ENCODE measurements around the gene NRP1.

The NRP1 gene

DNA sequence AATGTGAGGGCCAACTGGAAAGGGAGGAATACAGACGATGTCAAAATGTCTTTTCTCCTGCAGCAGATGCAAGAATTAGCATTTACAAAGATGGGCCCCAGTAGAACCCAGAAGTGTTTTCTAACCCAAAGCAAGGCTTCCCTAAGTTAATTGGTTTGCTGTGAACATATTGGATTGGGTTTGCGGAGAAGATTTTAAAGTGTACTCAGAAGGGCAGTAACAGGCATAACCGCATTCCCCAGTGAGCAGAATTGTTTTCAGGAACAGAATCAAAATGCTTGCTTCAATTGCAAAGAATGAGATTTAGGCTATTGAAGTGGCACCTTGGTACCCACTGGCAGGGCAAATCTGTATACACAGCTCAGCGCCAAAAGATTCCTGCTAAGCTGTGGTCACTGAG lies 78.0 kb downstream of the NRP1 start:
- DNase-seq: no peak

- no peak for DNase-seq
Measured at GRCh38 chr10:33254556-33255160, 79.8 kb downstream of the NRP1 start.

GRCh38 chr10:33253411-33253810 lies 81.1 kb downstream of the NRP1 start:
- no peak for DNase-seq

- no peak for DNase-seq
Measured at GRCh38 chr10:33252794-33253203, 81.7 kb downstream of the NRP1 start.

- no peak for DNase-seq
Measured at GRCh38 chr10:33252324-33252723, 82.1 kb downstream of the NRP1 start.

DNA sequence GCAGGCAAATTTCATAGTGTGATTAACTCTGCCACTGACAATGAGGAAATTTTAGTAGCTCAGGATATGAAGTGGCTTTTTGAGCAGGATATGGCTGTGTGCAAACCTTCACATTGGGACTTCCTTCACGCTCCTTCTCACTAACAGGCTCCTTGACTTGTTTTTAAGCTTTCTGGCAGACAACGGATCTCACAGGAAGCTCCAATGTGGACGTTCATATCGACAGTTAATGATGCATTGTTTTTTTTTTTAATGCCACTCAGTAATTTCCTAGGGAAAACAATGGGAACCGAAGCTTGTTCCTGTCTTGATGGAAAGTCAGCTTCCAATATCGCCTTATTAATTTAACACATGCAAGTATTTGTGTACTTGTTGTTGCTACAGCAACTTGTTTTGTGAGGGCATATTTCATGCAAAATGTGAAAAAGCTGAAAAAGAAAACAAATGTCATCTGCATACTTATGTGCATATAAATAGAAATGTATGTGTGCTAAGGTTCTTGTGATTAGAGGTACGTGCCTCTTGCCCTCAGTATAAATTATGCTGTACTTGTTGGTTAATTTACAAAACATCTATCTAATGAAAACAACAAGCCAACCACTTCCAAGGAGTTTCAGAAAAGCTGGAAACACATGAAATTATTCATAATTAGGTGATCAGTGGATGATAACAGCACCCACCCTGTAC lies 84.7 kb downstream of the NRP1 start:
- no peak for DNase-seq

- DNase-seq: no peak
Measured at GRCh38 chr10:33249137-33249536, 85.3 kb downstream of the NRP1 start.

DNA sequence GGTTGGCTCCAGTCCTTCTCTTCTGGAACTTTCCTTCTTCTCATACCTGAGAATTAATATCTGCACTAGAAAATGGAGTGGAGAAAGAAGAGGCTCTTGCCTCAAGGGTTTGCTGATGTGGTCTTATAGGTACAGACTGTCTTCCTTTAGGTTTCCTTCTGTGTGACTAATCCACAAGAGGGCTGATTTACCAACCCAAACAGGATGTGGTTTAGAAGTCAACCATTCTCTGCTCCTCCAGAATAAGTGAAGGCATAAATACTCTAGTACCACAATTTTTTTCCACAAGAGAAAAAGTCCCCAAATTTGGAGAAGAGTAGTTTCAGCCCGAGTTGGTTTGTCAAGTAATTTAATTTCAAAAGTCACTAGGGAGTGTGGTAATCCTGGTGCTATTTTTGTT lies 85.8 kb downstream of the NRP1 start:
- no peak for DNase-seq

DNA sequence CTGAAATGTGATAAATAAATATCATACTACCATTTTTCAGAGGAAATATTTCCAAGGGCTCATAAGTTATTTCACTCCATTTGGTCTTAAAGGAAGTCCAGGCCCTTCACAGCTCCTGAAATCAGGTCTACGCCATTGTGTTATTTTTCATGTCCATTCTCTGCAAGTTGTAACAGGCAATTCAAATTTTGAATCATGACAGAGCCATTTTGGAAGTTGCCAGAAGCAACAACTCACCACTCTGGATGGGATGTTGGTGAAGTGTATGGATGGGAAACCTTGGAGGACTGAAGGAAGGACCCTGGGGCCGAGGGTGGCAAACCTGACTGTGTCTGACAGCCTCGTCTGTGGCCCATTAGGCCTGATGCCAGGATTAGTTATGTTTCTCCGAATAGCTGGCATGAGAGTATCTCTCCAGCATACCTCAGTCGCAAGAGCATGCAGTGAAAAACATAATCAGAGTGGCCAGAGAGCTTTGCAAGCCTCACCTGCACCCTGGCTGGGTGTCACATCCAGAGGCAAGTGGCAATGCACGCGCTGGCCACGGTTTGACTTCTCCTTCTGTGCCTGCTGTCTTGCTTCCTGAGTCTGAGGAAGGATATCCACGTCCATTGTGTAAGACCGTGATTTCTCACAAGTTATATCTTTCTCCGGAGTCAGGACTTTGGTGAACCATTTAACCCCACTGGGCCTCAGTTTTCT lies 87.1 kb downstream of the NRP1 start:
- DNase-seq: no peak

GRCh38 chr10:33245343-33245742 lies 89.1 kb downstream of the NRP1 start:
- DNase-seq: no peak

- no peak for DNase-seq
Measured at GRCh38 chr10:33244354-33244967, 90.0 kb downstream of the NRP1 start.

DNA sequence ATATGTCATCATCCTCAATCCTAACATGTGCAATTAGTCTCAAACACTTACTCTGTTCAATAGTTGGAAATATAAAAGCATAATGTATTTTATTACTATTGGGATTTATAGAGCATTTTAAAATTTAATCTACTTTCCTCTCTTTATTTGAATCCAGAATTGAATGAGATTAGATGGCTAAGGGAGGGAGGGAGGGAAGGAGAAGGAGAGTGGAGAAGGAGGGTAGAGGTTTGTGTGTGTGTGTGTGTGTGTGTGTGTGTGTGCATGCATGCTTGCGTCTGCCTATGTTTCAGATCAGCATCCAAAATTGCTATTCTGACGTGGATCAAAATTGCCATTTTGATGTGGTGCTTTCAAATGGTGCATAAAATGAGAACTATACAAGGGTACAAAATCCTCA lies 90.8 kb downstream of the NRP1 start:
- DNase-seq: no peak

DNA sequence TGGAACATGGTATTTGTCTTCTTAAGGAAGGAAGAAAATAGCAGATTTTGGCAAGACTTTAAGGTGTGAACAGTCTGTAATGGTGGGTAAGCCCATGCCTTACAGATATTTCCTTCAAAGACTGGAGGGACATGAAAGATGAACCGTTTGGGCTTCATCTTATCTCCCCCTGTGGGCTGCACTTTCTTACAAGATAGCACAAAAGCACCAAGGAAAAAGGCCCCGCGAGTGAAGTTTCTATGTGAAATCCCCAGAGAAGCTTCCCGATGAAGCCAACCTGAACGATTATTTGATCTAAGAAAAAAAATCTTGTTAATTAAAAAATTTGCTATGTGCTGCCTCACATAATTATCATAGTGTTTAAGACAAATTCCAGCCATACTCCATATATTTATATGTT lies 91.5 kb downstream of the NRP1 start:
- no peak for DNase-seq

DNA sequence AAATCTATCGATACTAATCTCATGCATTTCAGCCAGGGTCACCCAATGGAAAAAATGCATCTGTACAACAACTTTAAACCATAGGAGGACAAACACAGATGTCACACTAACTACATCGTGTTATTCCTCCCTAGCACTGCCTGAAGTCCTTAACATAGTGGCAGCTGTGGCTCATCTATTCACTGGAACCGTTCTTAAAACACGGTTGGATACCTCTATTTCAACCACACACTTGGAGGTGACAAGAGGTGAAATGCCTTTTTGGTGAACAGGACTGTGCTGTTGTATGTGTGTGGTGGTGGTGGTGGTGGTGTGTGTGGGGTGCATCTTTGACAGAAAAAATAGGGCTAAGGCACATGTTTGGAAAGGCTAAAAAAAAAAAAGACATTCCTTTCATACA lies 93.1 kb downstream of the NRP1 start:
- peak; percentile 4 for DNase-seq

DNA sequence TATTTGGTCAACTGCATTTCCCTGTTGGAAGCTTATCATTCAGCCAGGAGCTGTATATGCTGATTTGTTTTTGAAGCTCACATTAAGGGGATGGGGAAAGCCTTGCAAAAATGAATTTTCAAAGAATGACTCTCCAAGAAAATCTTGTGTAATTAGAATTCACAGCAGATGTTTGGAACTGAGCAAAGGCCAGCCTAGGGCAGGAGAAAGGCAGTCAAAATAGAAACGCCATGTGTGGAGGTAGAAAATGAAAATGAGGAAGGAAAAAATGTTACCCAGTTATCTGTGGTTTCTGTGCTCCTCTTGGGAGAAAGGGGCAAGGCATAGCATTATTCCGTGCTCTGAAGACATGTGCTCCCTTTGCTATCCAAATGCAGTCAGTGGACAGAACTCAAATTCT lies 93.5 kb downstream of the NRP1 start:
- no peak for DNase-seq

- DNase-seq: no peak
Measured at GRCh38 chr10:33240258-33240657, 94.2 kb downstream of the NRP1 start.

- no peak for DNase-seq
Measured at GRCh38 chr10:33239257-33239656, 95.2 kb downstream of the NRP1 start.

DNA sequence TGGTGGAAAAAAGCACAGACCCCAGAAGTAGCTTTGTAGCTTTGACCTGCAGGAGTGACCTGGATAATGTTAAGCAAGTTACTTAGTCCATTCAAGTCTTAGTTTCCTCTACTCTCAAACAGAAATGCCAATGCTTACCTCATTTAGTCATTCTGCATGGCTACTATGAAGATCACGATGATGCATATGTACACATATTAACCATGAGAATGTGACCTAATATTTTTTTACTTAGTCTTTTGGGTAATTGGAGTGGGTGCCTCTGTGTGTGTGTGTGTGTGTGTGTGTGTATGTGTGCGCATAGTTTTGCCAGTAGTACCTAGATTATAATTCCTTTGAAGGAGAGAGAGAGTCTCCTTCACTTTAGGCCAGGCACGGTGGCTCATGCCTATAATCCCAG lies 95.8 kb downstream of the NRP1 start:
- no peak for DNase-seq

DNA sequence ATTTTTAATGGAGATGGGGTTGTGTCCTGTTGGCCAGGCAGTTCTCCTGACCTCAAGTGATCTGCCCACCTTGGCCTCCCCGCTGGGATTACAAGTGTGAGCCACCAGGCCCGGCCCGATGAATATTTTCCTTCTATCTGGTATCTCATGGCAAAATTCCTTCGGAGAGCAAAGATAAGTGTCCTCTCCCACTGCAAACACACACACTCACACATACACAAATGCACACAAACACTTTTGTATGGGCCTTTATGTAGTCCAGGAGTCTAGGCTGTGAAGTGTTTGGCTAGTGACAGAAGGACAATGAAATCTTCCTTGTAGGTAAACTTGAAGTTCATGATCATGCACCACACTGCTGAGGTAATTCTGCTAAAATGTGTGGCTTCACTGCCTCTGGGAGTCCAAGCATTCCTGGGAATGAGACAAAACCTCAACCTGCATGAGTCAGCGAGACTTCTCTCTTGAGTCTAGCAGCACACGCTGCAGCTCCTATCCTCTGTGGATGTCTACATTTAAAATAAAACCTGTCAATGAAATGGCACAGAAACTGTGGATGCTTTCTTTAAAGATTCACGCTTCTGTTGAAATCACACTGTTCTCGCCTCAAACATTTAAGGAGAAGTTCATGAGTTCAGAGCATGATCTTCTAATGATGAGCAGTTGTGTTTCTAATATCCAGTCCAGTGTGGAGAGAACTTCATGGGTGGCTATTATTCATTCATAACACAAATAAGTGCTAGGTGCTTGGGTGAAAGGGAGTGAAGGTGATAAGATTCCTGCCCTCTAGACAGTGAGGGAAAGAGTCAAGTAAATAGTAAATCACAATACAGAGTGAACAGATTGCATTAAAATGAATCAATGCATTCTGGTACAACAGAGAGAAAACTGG lies 96.5 kb downstream of the NRP1 start:
- DNase-seq: no peak

- DNase-seq: no peak
Measured at GRCh38 chr10:33236916-33237315, 97.6 kb downstream of the NRP1 start.

- DNase-seq: no peak
Measured at GRCh38 chr10:33235951-33236350, 98.5 kb downstream of the NRP1 start.

GRCh38 chr10:33235251-33235884 lies 99.1 kb downstream of the NRP1 start:
- DNase-seq: no peak
